Skin epidermis (tissue), 12 donors: ENCODE data around the gene CENPM.

Source experiments
- H3K27ac ChIP-seq, 21 experiments: fragments of 200-600 bp; sonication (generic) in 11 of 21; one replicate each; pipeline ENCODE4 v1.5.0; 2020; ENCODE audit warnings: mild to moderate bottlenecking in 3 of 21, inconsistent platforms in 2 of 21, moderate library complexity in 2 of 21
- H3K4me3 ChIP-seq, 7 experiments: fragments of 200-600 bp; sonication (generic) in 2 of 7; one replicate each; pipeline ENCODE4 v1.5.0; 2020; ENCODE audit warnings: inconsistent platforms in 2 of 7, mild to moderate bottlenecking in 2 of 7, moderate library complexity in 1 of 7

CENPM gene

GRCh38 chr22:41934284-41935014, 12.5 kb downstream of the CENPM start:
- peak overlapping the region in 1 of 21 experiments; percentile 78 for H3K27ac ChIP-seq
- no peak overlapping the region for H3K4me3 ChIP-seq

DNA sequence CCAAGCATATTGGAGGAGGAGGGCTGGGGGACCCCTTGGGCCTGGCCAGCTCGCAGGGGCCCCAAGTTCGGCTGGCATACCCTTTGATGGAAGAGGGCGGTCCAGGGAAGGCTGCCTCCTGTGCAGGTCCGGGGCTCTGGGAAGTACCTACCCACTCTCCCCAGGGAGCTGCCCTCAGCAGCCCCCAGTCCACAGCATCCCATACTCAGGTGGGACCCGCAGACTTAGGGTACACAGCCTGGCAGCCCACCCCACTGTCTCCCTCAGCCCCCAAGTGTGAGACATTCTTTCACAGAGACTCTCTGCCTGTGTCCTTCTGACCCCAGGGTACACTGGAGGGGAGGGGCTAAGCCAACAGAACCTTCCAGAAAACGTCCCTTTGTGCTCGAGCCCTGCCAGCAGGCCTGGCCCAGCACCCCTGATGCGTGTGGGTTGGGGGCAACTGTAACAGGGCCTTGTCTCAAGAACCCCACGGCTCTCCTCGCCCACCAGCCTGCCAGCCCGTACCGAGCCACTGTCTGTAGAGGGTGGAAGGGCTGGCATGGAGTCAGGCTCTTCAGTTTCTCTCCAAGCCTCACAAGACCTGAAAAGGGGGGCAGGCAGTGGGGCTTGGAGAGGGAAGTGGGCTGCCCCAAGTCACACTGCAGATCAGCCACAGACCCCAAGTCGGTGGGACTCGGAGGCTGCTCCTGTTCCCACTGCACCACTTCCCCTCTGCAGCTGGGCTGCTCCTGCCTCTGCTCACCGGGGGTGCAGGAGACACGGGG, 13.4 kb downstream of the CENPM start:
- no peak overlapping the region for H3K4me3 ChIP-seq
- peak overlapping the region in 1 of 21 experiments; percentile 54 for H3K27ac ChIP-seq

DNA sequence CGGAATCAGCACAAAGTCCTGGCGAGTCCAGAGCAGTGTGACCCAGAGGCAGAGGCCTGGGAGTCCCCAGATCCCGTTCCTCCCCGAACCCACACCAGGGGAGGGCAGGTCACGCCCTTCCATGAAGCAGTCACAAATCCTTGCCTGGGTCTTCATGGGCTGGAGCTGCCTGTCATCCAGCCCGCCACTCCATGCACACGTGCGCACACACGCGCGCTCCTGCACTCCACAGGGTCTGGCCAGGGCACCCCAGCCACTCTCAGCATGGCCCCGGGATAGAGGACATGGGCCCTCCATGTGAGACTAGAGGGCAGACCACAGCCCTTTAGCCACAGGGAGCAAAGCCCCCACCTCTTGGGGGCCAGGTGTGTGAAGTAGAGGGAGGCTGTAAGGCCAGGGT, 14.6 kb downstream of the CENPM start:
- Histone ChIP-seq H3K27ac (no peak overlapping the region), H3K4me3 (no peak overlapping the region)

DNA sequence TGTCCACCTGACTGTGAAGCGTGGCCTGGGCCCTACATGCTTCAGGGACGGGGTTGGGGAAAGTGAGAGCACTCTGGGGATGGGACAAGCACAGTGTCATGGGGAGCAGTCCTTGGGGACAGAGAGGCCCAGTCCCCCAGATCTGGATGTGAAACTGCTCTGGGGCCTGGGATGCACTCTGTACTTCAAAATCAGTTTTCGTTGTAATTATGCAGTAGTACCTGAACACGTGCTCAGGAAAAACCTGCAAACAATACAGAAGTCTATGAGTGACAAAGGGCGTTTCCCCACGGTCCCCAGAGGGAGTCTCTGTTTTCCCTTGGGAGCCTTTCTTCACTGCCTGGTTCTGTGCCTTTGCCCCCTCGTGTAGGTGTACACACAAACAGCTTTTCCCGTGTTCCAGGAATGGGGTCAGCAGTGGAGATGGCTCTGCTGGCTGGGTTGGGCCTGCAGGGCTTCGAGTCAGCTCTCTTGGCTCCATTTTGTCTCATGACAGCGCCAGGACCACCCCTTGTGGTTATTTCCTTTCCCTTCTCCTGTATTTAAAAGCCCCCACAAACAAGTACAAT, 15.2 kb downstream of the CENPM start:
- no peak overlapping the region for H3K27ac ChIP-seq
- no peak overlapping the region for H3K4me3 ChIP-seq

DNA sequence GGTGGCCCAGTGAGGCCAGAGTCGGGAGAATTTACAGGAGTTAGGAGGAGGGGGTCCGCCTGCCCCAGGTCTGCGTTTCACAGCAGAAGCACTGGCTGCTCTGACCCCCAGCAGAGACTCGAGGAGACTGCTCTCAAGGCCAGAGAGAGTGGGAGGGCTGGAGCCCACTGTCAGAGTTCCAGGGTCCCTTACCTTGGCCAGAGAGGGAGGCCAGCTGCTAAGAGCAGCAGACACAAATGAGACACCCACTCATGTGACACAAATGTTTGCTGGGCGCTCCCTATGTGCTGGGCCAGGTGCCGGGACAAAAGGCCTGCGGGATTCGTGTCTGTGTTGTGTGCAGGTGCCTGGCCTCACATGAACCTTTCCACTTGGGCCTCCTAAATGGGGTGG, 17.5 kb downstream of the CENPM start:
- Histone ChIP-seq H3K4me3 (no peak overlapping the region), H3K27ac (peak overlapping the region in 1 of 21 experiments; percentile 36)

DNA sequence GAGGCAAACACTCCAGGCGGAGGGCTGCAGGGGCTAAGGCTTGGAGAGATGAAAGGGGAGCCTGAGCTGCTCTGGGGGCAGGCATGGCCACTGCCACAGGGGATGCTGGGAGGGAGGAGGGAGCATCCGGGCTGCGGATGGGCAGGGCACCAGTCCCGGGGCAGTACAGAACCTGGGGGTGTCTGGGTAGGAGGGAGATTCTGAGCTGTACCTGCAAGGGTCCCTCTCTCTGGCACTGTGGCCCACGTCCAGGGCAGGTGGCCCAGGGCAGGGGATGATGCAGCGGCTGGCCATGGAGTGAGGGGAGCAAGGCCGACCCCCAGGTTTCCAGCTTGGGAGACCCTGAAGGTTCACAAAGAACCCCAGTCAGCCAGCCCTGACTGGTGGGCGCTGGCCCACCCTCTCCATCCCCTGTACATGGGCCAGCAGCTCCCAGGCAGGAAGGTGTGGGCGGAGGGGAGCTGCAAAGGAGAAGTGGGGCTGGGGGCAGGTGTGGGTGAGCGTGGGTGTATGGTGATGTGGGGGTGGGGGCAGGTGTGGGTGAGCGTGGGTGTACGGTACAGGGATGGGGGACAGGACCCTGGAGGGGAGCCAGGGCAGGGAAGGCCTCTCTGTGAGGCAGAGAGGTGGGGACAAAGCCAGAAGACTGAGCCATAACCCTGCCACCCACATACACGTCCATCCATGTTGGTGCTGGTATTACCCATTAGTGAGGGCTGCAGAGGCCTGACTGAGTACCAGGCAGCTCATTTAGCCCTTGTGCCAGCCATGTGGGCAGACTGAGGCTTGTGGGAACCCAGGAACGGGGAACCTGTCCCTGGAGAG, 18.1 kb downstream of the CENPM start:
- H3K27ac ChIP-seq, result peak overlapping the region in 1 of 21 experiments; percentile 36
- H3K4me3 ChIP-seq, result no peak overlapping the region

DNA sequence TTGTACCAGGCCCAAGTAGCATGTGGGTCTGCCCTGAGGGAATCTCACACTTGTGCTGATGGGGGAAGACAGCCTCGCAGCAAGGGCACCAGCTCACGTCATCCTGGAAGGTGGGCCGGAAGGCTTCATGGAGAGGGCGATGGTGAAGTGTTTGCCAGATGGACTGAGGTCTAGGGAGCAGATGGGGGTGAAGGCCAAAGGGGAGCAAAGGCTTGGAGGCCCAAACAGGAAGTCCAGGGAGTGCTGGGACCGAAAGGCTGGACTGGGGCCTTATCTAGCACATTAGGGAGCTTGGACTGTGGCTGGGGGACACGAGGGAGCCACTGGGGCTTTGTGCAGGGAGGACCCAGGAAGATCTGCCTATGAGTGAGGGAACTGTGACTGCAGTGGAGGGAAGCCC, 19.1 kb downstream of the CENPM start:
- H3K27ac ChIP-seq, result peak overlapping the region in 1 of 21 experiments; percentile 36
- no peak overlapping the region for H3K4me3 ChIP-seq

GRCh38 chr22:41925783-41926460, 21.0 kb downstream of the CENPM start:
- Histone ChIP-seq H3K4me3 (peak overlapping the region; percentile 24 to 50 (median 42)), H3K27ac (peak overlapping the region in 15 of 21 experiments; percentile 2 to 93 (median 44))

GRCh38 chr22:41923595-41924276, 23.2 kb downstream of the CENPM start:
- Histone ChIP-seq H3K4me3 (no peak overlapping the region), H3K27ac (no peak overlapping the region)

GRCh38 chr22:41922940-41923594, 23.9 kb downstream of the CENPM start:
- no peak overlapping the region for H3K27ac ChIP-seq
- no peak overlapping the region for H3K4me3 ChIP-seq

DNA sequence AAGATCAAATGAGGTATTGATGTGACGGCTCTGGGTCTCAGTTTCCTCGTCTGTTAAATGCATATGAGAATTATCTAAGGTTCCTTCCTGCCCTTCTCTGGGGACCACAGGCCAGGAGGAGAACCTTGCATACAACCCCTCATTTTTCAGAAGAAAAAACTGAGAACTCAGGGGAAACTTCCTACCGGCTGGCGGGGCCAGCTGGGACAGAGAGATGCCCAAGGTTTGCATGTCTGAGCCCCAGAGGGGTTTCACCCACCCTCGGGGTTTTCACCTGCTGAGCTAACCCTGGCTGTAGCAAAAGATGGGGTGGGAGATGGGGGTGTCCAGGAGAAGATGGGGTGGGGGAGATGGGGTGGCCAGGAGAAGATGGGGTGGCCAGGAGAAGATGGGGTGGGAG, 24.6 kb downstream of the CENPM start:
- Histone ChIP-seq H3K4me3 (no peak overlapping the region), H3K27ac (no peak overlapping the region)

DNA sequence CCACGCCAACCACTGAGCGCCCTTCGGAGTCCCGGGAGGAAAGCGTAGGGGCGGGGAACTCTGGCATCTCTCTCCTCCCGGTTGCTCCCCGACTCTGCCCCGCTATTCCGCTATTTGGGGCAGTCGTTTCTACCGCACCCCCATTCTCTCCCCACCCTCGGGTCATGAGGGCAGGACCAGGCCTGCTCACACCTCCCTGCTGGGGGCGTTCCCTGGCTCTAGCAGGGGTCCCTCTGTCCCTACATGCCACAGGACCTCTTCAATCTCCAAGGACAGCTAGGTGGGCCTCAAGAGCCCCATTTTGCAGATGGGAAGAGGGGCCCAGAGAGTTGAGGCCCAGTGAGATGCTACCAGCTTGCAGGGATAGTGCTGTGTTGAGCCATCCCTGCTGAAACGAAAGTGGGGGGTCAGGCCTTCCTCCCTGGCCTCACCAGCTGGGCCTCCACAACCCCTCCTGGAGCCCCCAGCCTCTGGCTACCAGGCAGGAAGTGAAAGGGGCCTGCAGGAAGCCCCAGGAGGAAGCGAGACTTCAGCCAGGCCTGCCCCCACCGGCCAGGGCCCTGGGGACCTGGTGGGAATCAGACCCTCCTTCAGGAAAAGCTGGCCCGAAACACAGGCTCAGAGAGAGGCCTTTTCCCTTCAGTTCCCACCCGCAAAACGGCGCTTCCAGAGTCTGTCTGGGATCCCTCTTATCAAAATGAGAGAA, 26.5 kb downstream of the CENPM start:
- Histone ChIP-seq H3K4me3 (peak overlapping the region; percentile 31 to 50 (median 39)), H3K27ac (peak overlapping the region in 6 of 21 experiments; percentile 37 to 69 (median 62))

DNA sequence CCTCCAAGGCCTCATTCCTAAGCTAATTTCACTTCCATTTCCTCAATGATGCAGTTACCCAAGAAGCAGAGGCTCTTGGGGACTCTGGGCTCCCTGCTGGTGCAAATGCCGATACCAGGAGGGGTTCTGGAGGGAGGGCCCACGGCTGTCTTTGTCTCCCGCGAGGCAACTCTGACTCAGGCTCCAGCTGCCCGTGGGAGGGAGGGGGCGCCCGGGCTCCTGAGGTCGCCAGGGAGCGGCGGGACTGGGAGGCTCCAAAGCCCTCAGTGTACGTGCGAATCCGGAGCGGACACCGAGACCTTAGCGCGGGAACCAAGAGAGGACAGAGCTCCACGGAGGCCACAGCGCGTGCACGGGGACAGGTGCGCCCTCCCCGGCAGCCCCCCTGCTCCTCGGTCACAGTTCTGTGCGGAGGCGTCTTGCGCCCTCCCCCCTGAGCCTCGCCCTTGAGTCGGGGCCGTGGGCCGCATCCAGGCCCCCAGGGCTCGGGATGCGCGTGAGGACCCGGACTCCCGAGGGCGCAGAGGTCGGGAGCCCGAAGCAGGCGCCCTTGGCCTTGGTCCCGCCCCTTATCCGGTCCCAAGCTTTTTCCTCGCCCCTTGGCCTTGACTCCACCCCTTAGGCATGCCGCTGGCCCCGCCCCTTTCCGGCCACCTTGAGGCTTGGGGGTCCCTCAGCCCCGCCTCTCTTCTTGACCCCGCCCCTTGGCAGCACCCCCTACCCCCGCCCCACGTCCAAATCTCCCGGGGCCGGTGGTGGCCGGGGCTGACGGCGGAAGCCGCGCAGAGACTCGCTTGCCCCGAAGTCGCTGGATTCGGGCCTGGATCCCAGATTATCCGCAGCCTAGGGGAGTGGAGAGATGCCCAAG, 27.4 kb downstream of the CENPM start:
- H3K27ac ChIP-seq, result peak overlapping the region in 12 of 21 experiments; percentile 8 to 69 (median 44)
- peak overlapping the region; percentile 31 to 50 (median 39) for H3K4me3 ChIP-seq

DNA sequence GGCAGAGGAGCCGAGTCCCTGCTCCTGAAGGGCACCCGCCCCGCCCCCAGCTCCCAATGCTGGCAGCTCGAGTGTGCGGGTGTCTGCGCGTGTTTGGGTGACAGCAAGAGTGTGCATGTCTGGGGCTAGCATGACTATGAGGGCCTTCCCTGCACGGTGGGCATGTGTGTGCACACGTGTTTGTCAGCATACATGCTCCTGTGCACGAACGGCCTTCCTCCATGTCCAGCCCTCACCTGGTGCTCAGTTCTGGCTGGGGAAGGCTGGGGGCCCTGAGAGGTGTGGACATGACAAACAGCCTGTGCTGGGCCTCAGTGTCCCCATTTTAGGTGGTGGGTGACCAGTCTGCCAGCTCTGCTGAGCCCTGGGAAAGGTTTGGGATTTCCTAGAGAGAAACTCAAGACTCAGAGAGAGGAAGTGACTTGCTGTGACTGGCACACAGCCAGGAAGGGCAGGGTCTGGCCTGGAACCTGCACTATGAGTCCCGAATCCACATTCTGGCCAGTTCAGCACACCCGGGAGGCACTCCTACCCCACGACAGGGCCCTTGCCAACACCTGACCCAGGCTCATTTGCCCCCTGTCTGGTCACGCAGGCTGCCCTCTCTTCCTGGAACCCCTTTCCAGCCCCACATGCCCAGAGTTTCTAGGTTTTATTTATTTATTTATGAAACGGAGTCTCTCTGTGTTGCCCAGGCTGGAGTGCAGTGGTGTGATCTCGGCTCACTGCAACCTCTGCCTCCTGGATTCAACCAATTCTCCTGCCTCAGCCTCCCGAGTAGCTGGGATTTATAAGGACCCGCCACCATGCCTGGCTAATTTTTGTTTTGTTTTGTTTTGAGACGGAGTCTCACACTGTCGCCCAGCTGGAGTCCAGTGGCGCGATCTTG, 28.8 kb downstream of the CENPM start:
- no peak overlapping the region for H3K27ac ChIP-seq

DNA sequence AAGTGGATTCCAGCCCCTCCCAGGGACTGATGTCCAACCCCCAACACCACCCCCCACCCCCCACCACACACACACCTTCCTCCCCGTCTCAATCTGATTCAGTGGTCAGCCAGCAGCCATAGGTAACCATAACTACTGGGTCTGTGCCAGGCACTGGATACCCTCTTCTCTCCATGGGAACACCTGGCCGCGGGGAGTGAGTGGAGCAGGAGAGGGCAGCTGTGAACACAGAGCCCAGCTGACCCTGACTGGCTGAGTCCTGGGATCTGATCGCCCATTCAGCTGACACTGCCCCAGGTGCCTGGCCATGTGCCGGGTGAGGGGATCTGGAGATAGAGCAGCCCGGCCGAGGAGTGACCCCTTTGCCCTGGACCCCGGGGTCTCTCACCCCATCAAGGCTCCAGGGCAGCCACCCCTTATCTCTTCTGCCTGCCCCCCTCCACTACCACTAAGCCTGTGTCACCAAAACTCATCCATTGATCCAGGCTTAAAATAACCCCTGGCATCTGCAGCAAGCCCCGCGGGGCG, 29.5 kb downstream of the CENPM start:
- H3K4me3 ChIP-seq, result no peak overlapping the region
- H3K27ac ChIP-seq, result no peak overlapping the region

More for the DNA sequence above, 28.8 kb downstream of the CENPM start:
- no peak overlapping the region for H3K4me3 ChIP-seq
